ENCODE results near the gene SLC9A9. TPM values are rescaled to one million over a fixed set of nuclear protein-coding genes. Genes with fewer than 3 reads are reported as not detected.

SLC9A9 gene
- total and polyA plus RNA-seq, 2 of the 8 experiments (the other 6 are each of a cell fraction or from before 2014, with no cell fraction given), result 0.48 to 1.1 TPM

GRCh38 chr3:143672396-143673165 lies 175.7 kb downstream of the SLC9A9 start:
- DNase-seq (ENCODE audit: low read depth in 1 of 2, low spot score in 2 of 2) (no peak), FAIRE-seq (no peak)
- H3K18ac ChIP-seq (ENCODE audit: extremely low read depth, low read length), result no peak overlapping the region
- no peaks in the 10 kb centered on the region for H3K9me3 ChIP-seq (ENCODE audit: insufficient read depth in 2 of 2, low read depth in 1 of 2, low read length in 1 of 2)
- H3K4ac ChIP-seq (replicated peaks; ENCODE audit: insufficient read length, low read depth, low read length), result no peak overlapping the region
- H3K79me1 ChIP-seq (ENCODE audit: low read depth, low read length), result no peaks in the 10 kb centered on the region
- H3K27ac ChIP-seq (ENCODE audit: low read depth, low read length), result no peak overlapping the region
- no peak overlapping the region for H3K23ac ChIP-seq (ENCODE audit: insufficient read length)
- TF ChIP-seq ATF3 (IDR thresholded peaks at IDR 0.05; ENCODE audit: insufficient read depth, low read depth, low read length), result no peak
- no peak for TF ChIP-seq MAX (IDR thresholded peaks at IDR 0.05)
- TF ChIP-seq EZH2 (IDR thresholded peaks at IDR 0.05; ENCODE audit: low read depth, low read length, severe bottlenecking), result no peak
- TF ChIP-seq ASH2L (IDR thresholded peaks at IDR 0.05; ENCODE audit: low read length), result no peak
- no peak for TF ChIP-seq SIX5 (IDR thresholded peaks at IDR 0.05; ENCODE audit: low read depth, low read length)
- 91% methylated on average over 3 of the region's 3 CpGs; no CpG with 5 or more reads in 1 of the 2 experiments for WGBS, 2 experiments (ENCODE audit: extremely low coverage in 1 of 2, insufficient coverage in 1 of 2, insufficient read length in 1 of 2, insufficient replicate concordance in 2 of 2, low coverage in 1 of 2, low lambda C conversion rate in 2 of 2, missing lambda C conversion rate in 1 of 2)
- no peak overlapping the region for H2BK120ac ChIP-seq (replicated peaks; ENCODE audit: low read depth, low read length)
- H3K4me1 ChIP-seq (replicated peaks in 1 of 4; ENCODE audit: control insufficient read depth in 3 of 4, insufficient read depth in 4 of 4, low read length in 3 of 4), result no peaks in the 10 kb centered on the region; a peak in 1 of 7 replicates
- H3K79me2 ChIP-seq (ENCODE audit: control insufficient read depth in 1 of 2, insufficient read depth in 2 of 2, low read length in 2 of 2), result no peaks in the 10 kb centered on the region
- H3K9ac ChIP-seq (replicated peaks in 1 of 4; ENCODE audit: extremely low read depth in 1 of 4, low read depth in 3 of 4, low read length in 3 of 4), result no peak overlapping the region
- H3K56ac ChIP-seq (replicated peaks; ENCODE audit: insufficient read length, low read depth, low read length), result no peak overlapping the region
- no peak overlapping the region for H4K5ac ChIP-seq (ENCODE audit: insufficient read length, low read depth, low read length)
- H2BK5ac ChIP-seq (ENCODE audit: low read depth, low read length), result no peak overlapping the region
- no peak overlapping the region for H2BK20ac ChIP-seq (ENCODE audit: low read length)
- H3K14ac ChIP-seq (ENCODE audit: insufficient read length), result no peak overlapping the region
- no peak overlapping the region for H4K8ac ChIP-seq (ENCODE audit: extremely low read depth, insufficient read depth, low read length)
- H2BK15ac ChIP-seq (ENCODE audit: low read length), result no peak overlapping the region
- H2AFZ ChIP-seq (ENCODE audit: low read length), result no peak overlapping the region
- no peaks in the 10 kb centered on the region for H4K20me1 ChIP-seq (replicated peaks in 1 of 2; ENCODE audit: control insufficient read depth in 1 of 2, insufficient read depth in 2 of 2, low read length in 2 of 2)
- ChIA-PET POLR2A (ENCODE audit: partially characterized antibody) (interaction anchor here (0.6 kb wide), 1 partner anchor 325 kb away, joined by 3 read pairs; no protein-coding TSS in a partner anchor), CTCF (ENCODE audit: partially characterized antibody) (interaction anchor here (0.9 to 5.9 kb wide), 3 partner anchors 12 to 238 kb away, joined by 3 to 48 read pairs (median 13); no protein-coding TSS in a partner anchor)
- H2AK5ac ChIP-seq (ENCODE audit: low read depth, low read length), result no peak overlapping the region
- no peaks in the 10 kb centered on the region for H3K36me3 ChIP-seq (ENCODE audit: control insufficient read depth in 2 of 4, insufficient read depth in 4 of 4, low read length in 3 of 4)
- H4K91ac ChIP-seq (replicated peaks; ENCODE audit: insufficient read length, low read length), result no peak overlapping the region
- H3K4me2 ChIP-seq (ENCODE audit: insufficient read depth in 1 of 2, low read depth in 2 of 2, low read length in 2 of 2), result no peak overlapping the region
- H3K23me2 ChIP-seq (ENCODE audit: low read depth, low read length), result no peaks in the 10 kb centered on the region
- H3K27me3 ChIP-seq (replicated peaks in 1 of 4; ENCODE audit: control insufficient read depth in 3 of 4, extremely low read depth in 1 of 4, insufficient read depth in 3 of 4, low read length in 3 of 4), result no peaks in the 10 kb centered on the region
- H2BK12ac ChIP-seq (ENCODE audit: low read depth, low read length), result no peak overlapping the region
- H3K4me3 ChIP-seq (ENCODE audit: extremely low read depth in 1 of 4, insufficient read depth in 2 of 4, low read depth in 3 of 4, low read length in 4 of 4), result no peak overlapping the region
